Endothelial cell of umbilical vein (primary cell): ENCODE measurements around the gene CACNA1C. TPM values are rescaled to one million over a fixed set of nuclear protein-coding genes. Genes with fewer than 3 reads are reported as not detected.

Source experiments
- BruUV-seq: library from RNA; stranded (reverse); fragments of 400-500 nt; replicated peaks from 2 replicates; lab custom pipeline; 2021; lab: Mats Ljungman, UMichigan
- CTCF ChIA-PET: fragments of 300-600, 350-600 bp; sonication (Branson Sonifier 250); formaldehyde crosslinking; loops from one replicate; lab custom pipeline; 2021; ENCODE audit warnings: antibody characterized with exemption, inconsistent platforms; lab: Charles Lee
- POLR2A ChIA-PET: fragments of 300-600, 350-600 bp; sonication (Branson Sonifier 250); formaldehyde crosslinking; loops from one replicate; lab custom pipeline; 2021; ENCODE audit warnings: antibody characterized with exemption, inconsistent platforms; lab: Charles Lee
- DNase-seq: peaks from one replicate; pipeline ENCODE4 v3.0.0-alpha.2; 2011; ENCODE audit warnings: low read depth, low spot score
- FAIRE-seq: peaks from 2 replicates; lab custom pipeline; 2011; peaks lifted over from hg19 to GRCh38; lab: Jason Lieb, UNC
- H2AFZ ChIP-seq: 2 replicates; pipeline ENCODE4 v1.6.0; 2012; ENCODE audit warnings: low read depth, low read length, control low read depth, inconsistent platforms
- H3K27ac ChIP-seq: 2 replicates; pipeline ENCODE4 v1.5.1; 2011; ENCODE audit warnings: low read depth, mild to moderate bottlenecking, control low read depth, low read length, moderate library complexity; ENCODE audit not compliant: insufficient read depth
- H3K27me3 ChIP-seq, 2 experiments: 2 replicates each; pipeline versions ENCODE4 v1.6.0 to v1.6.1; 2011; ENCODE audit warnings: low read length in 2 of 2, mixed read lengths in 1 of 2; ENCODE audit not compliant: control insufficient read depth in 2 of 2, insufficient read depth in 2 of 2
- H3K36me3 ChIP-seq, 2 experiments: 2 replicates in 1 of 2; 3 replicates in 1 of 2; pipeline ENCODE4 v1.5.1; 2011; ENCODE audit warnings: low read length in 2 of 2, mild to moderate bottlenecking in 1 of 2, moderate library complexity in 1 of 2; ENCODE audit not compliant: control insufficient read depth in 2 of 2, insufficient read depth in 2 of 2; ENCODE audit errors: extremely low read depth in 1 of 2
- H3K4me1 ChIP-seq: 3 replicates; pipeline ENCODE4 v1.5.1; 2011; ENCODE audit warnings: mild to moderate bottlenecking, low read length; ENCODE audit not compliant: control insufficient read depth, insufficient read depth; ENCODE audit errors: extremely low read depth
- H3K4me2 ChIP-seq: 2 replicates; pipeline ENCODE4 v1.6.1; 2011; ENCODE audit warnings: low read length, control low read depth, mixed read lengths; ENCODE audit not compliant: insufficient read depth
- H3K4me3 ChIP-seq, 3 experiments: fragments of 200-600 bp in 1 of 3; sonication (generic), shearing (Covaris generic) in 1 of 3; replicated peaks in 1 of 3; 2 replicates each; pipeline ENCODE4 v1.5.1; 2011 to 2016; ENCODE audit warnings: control low read depth in 3 of 3, low read length in 3 of 3, mild to moderate bottlenecking in 2 of 3, inconsistent platforms in 1 of 3, low read depth in 1 of 3, moderate library complexity in 1 of 3; ENCODE audit not compliant: insufficient read depth in 1 of 3
- H3K79me2 ChIP-seq: 2 replicates; pipeline ENCODE4 v1.6.0; 2012; ENCODE audit warnings: low read length, inconsistent platforms; ENCODE audit not compliant: control insufficient read depth, insufficient read depth
- H3K9ac ChIP-seq: replicated peaks from 2 replicates; pipeline ENCODE3; 2011; ENCODE audit warnings: low read length, control low read depth; ENCODE audit not compliant: insufficient read depth; ENCODE audit errors: extremely low read depth
- H3K9me1 ChIP-seq: replicated peaks from 3 replicates; pipeline ENCODE4 v1.6.0; 2011; ENCODE audit warnings: mild to moderate bottlenecking, low read length; ENCODE audit not compliant: control insufficient read depth, insufficient read depth; ENCODE audit errors: extremely low read depth
- H3K9me3 ChIP-seq: replicated peaks from 2 replicates; pipeline ENCODE4 v1.5.1; 2012; ENCODE audit warnings: low read length, inconsistent platforms; ENCODE audit not compliant: control insufficient read depth, insufficient read depth
- H4K20me1 ChIP-seq: replicated peaks from 2 replicates; pipeline ENCODE3; 2011; ENCODE audit warnings: mild to moderate bottlenecking, low read length; ENCODE audit not compliant: control insufficient read depth, insufficient read depth; ENCODE audit errors: extremely low read depth
- EZH2 ChIP-seq: IDR thresholded peaks from 2 replicates; pipeline ENCODE4 v1.6.1; 2012; ENCODE audit warnings: borderline replicate concordance, low read depth, mild to moderate bottlenecking, moderate library complexity, low read length, inconsistent platforms; ENCODE audit not compliant: severe bottlenecking
- FOS ChIP-seq: IDR thresholded peaks from 2 replicates; pipeline ENCODE4 v1.6.1; 2011; ENCODE audit warnings: mild to moderate bottlenecking, low read length, moderate library complexity, borderline replicate concordance; ENCODE audit not compliant: insufficient read depth
- GATA2 ChIP-seq: IDR thresholded peaks from 2 replicates; pipeline ENCODE4 v1.7.0; 2011; ENCODE audit warnings: low read depth, mild to moderate bottlenecking, moderate library complexity, mixed read lengths, low read length; ENCODE audit not compliant: insufficient read length, insufficient read depth
- JUN ChIP-seq: IDR thresholded peaks from 2 replicates; pipeline ENCODE4 v1.6.1; 2011; ENCODE audit warnings: borderline replicate concordance, low read depth; ENCODE audit not compliant: insufficient read length, insufficient read depth
- MYC ChIP-seq: IDR thresholded peaks from one replicate; pipeline ENCODE4 v1.6.1; 2011; ENCODE audit warnings: mild to moderate bottlenecking, low read depth, low read length
- POLR2A ChIP-seq: IDR thresholded peaks from 2 replicates; pipeline ENCODE4 v1.6.1; 2012; ENCODE audit warnings: low read depth, mild to moderate bottlenecking, control low read depth, low read length
- POLR2AphosphoS5 ChIP-seq: IDR thresholded peaks from 2 replicates; pipeline ENCODE4 v1.6.1; 2012; ENCODE audit warnings: low read depth, mild to moderate bottlenecking, control low read depth, low read length, moderate library complexity; ENCODE audit not compliant: insufficient read depth
- dilution Hi-C: fragments of 300-500 bp; cut with MboI; formaldehyde crosslinking; loops from one replicate; pipeline ENCODE4 v1.15.0; 2019; ENCODE audit warnings: low sequenced_read_pairs; ENCODE audit not compliant: extremely low pct_ligation_motif_present
- intact Hi-C: fragments of 100-400 bp; cut with micrococcal nuclease; formaldehyde crosslinking; loops from one replicate; pipeline ENCODE4 v1.10.0; 2022
- polyA plus RNA-seq, 4 experiments: library from polyadenylated mRNA; depleted of rRNA in 3 of 4; stranded (reverse) in 3 of 4; unstranded in 1 of 4; fragments of >200 nt; gene quantifications; 2 replicates each; pipeline versions ENCODE4 v1.2.1 to v1.2.3, GENCODE V29; 2011 to 2012; ENCODE audit warnings: missing spikeins in 1 of 4
- total RNA-seq: library from RNA; stranded (reverse); gene quantifications from 2 replicates; pipeline ENCODE4 v1.2.3, GENCODE V29; 2021
- TF ChIP-seq, protein P1 (sequence below): IDR thresholded peaks from 2 replicates; pipeline ENCODE4 v1.6.1; 2011; ENCODE audit not compliant: insufficient read depth, insufficient read length
- TF ChIP-seq, protein P2 (sequence below), 2 donors: IDR thresholded peaks; 1 replicate in 1 of 2; 2 replicates in 1 of 2; pipeline ENCODE4 v1.5.1; 2011; ENCODE audit warnings: low read length in 2 of 2, mild to moderate bottlenecking in 2 of 2, moderate library complexity in 2 of 2, control low read depth in 1 of 2, inconsistent platforms in 1 of 2, low read depth in 1 of 2; ENCODE audit not compliant: insufficient read depth in 1 of 2; ENCODE audit errors: extremely low read depth in 1 of 2

CACNA1C gene
- total and polyA plus RNA-seq, 2 donors (not counting 3 experiments of a cell fraction or from before 2014, with no cell fraction given), result not detected

DNA sequence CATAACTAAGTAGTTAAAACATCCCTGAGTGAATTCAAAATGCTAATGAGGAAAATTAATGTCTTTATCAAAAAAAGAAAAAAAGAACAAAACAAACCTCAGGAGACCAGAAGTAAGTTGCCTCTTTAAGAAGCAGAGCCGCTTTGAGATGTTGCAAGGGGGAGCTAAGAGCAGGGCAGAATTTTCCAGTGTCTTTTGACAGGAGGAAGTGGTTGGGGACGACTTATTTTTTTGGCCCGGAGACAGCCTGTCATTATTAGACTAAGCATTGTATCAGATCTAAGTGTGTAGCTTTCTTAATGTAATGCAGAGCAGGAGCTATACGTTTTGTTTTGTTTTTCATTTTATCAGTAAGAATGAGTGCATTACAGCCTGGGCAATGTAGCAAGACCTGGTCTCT lies 206.6 kb downstream of the CACNA1C start:
- CTCF ChIA-PET, result interaction anchor here (1.1 kb wide), 1 partner anchor 136 kb away, joined by 3 read pairs; no protein-coding TSS in a partner anchor
- Histone ChIP-seq H3K27me3 (no peaks in the 10 kb centered on the region), H3K9me1 (no peaks in the 10 kb centered on the region), H2AFZ (no peak overlapping the region), H3K36me3 (no peaks in the 10 kb centered on the region), H3K27ac (no peak overlapping the region), H4K20me1 (no peaks in the 10 kb centered on the region), H3K79me2 (no peaks in the 10 kb centered on the region), H3K4me2 (no peak overlapping the region), H3K4me3 (no peak overlapping the region), H3K4me1 (no peaks in the 10 kb centered on the region), H3K9me3 (peaks cover 4% of the 10 kb centered on the region), H3K9ac (no peak overlapping the region)
- POLR2A ChIA-PET, result no interaction called here
- BruUV-seq, result no TSS peak
- no peak for TF ChIP-seq MYC
- TF ChIP-seq, protein P1, sequence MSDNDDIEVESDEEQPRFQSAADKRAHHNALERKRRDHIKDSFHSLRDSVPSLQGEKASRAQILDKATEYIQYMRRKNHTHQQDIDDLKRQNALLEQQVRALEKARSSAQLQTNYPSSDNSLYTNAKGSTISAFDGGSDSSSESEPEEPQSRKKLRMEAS, result no peak
- no peak for TF ChIP-seq EZH2
- no peak for TF ChIP-seq POLR2AphosphoS5
- dilution Hi-C loops, result no loop called here
- intact Hi-C loops, result no loop called here
- no peak for FAIRE-seq
- DNase-seq, result no peak

DNA sequence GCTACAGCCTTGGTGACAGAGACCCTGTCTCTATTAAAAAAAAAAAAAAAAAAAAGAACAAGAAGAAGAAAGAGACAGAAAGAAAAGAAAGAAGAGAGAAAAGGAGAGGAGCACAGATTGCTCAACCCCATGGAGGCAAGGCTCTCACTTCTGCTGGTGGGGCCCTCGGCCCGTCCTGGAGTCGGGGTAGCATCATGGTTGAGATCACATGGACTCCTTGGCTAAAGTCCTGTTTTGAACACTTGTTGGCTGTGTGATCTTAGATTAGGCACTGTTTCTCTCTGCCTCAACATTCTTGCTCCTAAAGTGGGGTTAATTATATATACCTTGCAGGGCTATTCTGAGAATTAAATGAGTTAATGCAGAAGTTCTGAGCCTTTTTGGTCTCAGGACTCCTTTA lies 207.7 kb downstream of the CACNA1C start:
- DNase-seq (no peak), FAIRE-seq (no peak)
- no peaks in the 10 kb centered on the region for H3K27me3 ChIP-seq
- no peak overlapping the region for H3K4me2 ChIP-seq
- dilution Hi-C loops (no loop called here), intact Hi-C loops (no loop called here)
- no peak for TF ChIP-seq MYC
- TF ChIP-seq, protein P1, result no peak
- TF ChIP-seq GATA2, result no peak
- TF ChIP-seq, protein P2, sequence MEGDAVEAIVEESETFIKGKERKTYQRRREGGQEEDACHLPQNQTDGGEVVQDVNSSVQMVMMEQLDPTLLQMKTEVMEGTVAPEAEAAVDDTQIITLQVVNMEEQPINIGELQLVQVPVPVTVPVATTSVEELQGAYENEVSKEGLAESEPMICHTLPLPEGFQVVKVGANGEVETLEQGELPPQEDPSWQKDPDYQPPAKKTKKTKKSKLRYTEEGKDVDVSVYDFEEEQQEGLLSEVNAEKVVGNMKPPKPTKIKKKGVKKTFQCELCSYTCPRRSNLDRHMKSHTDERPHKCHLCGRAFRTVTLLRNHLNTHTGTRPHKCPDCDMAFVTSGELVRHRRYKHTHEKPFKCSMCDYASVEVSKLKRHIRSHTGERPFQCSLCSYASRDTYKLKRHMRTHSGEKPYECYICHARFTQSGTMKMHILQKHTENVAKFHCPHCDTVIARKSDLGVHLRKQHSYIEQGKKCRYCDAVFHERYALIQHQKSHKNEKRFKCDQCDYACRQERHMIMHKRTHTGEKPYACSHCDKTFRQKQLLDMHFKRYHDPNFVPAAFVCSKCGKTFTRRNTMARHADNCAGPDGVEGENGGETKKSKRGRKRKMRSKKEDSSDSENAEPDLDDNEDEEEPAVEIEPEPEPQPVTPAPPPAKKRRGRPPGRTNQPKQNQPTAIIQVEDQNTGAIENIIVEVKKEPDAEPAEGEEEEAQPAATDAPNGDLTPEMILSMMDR (IDR thresholded peaks at IDR 0.05; ENCODE audit: extremely low read depth in 1 of 2, insufficient read depth in 1 of 2, low read depth in 1 of 2, low read length in 2 of 2), result no peak
- TF ChIP-seq POLR2AphosphoS5, result no peak
- no peak for TF ChIP-seq JUN
- TF ChIP-seq FOS, result no peak
- no peak for TF ChIP-seq POLR2A
- TF ChIP-seq EZH2, result no peak
- peaks cover 4% of the 10 kb centered on the region for H3K9me3 ChIP-seq
- BruUV-seq, result no TSS peak
- no peaks in the 10 kb centered on the region for H4K20me1 ChIP-seq
- H2AFZ ChIP-seq, result no peak overlapping the region
- H3K4me3 ChIP-seq, result no peak overlapping the region
- no peak overlapping the region for H3K27ac ChIP-seq
- no peaks in the 10 kb centered on the region for H3K79me2 ChIP-seq
- ChIA-PET POLR2A (no interaction called here), CTCF (no interaction called here)
- no peak overlapping the region for H3K9ac ChIP-seq
- H3K36me3 ChIP-seq, result no peaks in the 10 kb centered on the region
- H3K9me1 ChIP-seq, result no peaks in the 10 kb centered on the region
- no peaks in the 10 kb centered on the region for H3K4me1 ChIP-seq
